Occipital lobe (tissue), 2 donors: ENCODE measurements around the gene BPIFB1. TPM values are rescaled to one million over a fixed set of nuclear protein-coding genes. Genes with fewer than 3 reads are reported as not detected.

ENCODE experiments used
- DNase-seq: peaks from one replicate; lab custom pipeline; 2025; lab: John Stamatoyannopoulos, UW
- total RNA-seq: library from RNA; depleted of rRNA; stranded (reverse); fragments of >200 nt; gene quantifications from one replicate; pipeline ENCODE4 v1.2.3, GENCODE V29; 2014

BPIFB1 gene
- total RNA-seq, 1 donor from 2014 or later = not detected

GRCh38 chr20:33325350-33325749 is 42.3 kb downstream of the BPIFB1 start:
- no peak for DNase-seq

GRCh38 chr20:33328157-33329137 is 45.4 kb downstream of the BPIFB1 start:
- no peak for DNase-seq

- DNase-seq = no peak
Observed at GRCh38 chr20:33332905-33333456, 50.0 kb downstream of the BPIFB1 start.

- DNase-seq = no peak
Observed at GRCh38 chr20:33333616-33334015, 50.6 kb downstream of the BPIFB1 start.

- no peak for DNase-seq
Observed at GRCh38 chr20:33334111-33334510, 51.1 kb downstream of the BPIFB1 start.

- no peak for DNase-seq
Observed at GRCh38 chr20:33336375-33336774, 53.4 kb downstream of the BPIFB1 start.

GRCh38 chr20:33337119-33337518 is 54.1 kb downstream of the BPIFB1 start:
- DNase-seq = no peak

- no peak for DNase-seq
Observed at GRCh38 chr20:33337531-33338165, 54.6 kb downstream of the BPIFB1 start.

- DNase-seq = no peak
Observed at GRCh38 chr20:33338467-33339258, 55.6 kb downstream of the BPIFB1 start.

- no peak for DNase-seq
Observed at GRCh38 chr20:33339515-33340058, 56.6 kb downstream of the BPIFB1 start.

- DNase-seq = no peak
Observed at GRCh38 chr20:33343521-33343920, 60.5 kb downstream of the BPIFB1 start.

- no peak for DNase-seq
Observed at GRCh38 chr20:33345342-33345741, 62.3 kb downstream of the BPIFB1 start.

- DNase-seq = no peak
Observed at GRCh38 chr20:33348136-33348937, 65.3 kb downstream of the BPIFB1 start.

GRCh38 chr20:33349493-33349892 is 66.5 kb downstream of the BPIFB1 start:
- no peak for DNase-seq

GRCh38 chr20:33351696-33352095 is 68.7 kb downstream of the BPIFB1 start:
- no peak for DNase-seq

GRCh38 chr20:33352258-33353012 is 69.4 kb downstream of the BPIFB1 start:
- DNase-seq = no peak

- DNase-seq = no peak
Observed at GRCh38 chr20:33353013-33353402, 70.0 kb downstream of the BPIFB1 start.
